NCI-H748 treated with DMSO at 0.1 percent for 48 hours (cell line): ENCODE measurements around the gene YTHDF2.
"Not testable (repeated sequence)": the region's sequence is repeated elsewhere in the genome, so short reads cannot be mapped to it uniquely, and the experiment has no call there.

ENCODE experiments used
- DNase-seq: peaks from one replicate; lab custom pipeline; 2025; lab: John Stamatoyannopoulos, UW

Gene YTHDF2

GRCh38 chr1:28736450-28737306, at the start of gene YTHDF2:
Gene YTHDF2 (plus strand): TSS chr1:28736940. CDS start chr1:28737121, 181 bp downstream.
- peak; percentile 81 for DNase-seq

- not testable (repeated sequence) for DNase-seq
Observed at GRCh38 chr1:28691627-28692026, 45.1 kb upstream of the YTHDF2 start.

- no peak for DNase-seq
Observed at GRCh38 chr1:28703629-28704028, 33.1 kb upstream of the YTHDF2 start.

- no peak for DNase-seq
Observed at GRCh38 chr1:28716336-28716735, 20.4 kb upstream of the YTHDF2 start.

- DNase-seq: no peak
Observed at GRCh38 chr1:28718166-28718565, 18.6 kb upstream of the YTHDF2 start.

GRCh38 chr1:28718586-28719331, 18.0 kb upstream of the YTHDF2 start:
- no peak for DNase-seq

- DNase-seq: no peak
Observed at GRCh38 chr1:28719332-28719619, 17.5 kb upstream of the YTHDF2 start.

GRCh38 chr1:28720376-28720775, 16.4 kb upstream of the YTHDF2 start:
- DNase-seq: no peak

GRCh38 chr1:28721927-28722326, 14.8 kb upstream of the YTHDF2 start:
- DNase-seq: not testable (repeated sequence)

GRCh38 chr1:28725365-28725764, 11.4 kb upstream of the YTHDF2 start:
- DNase-seq: not testable (repeated sequence)

- no peak for DNase-seq
Observed at GRCh38 chr1:28735961-28736449, 735 bp upstream of the YTHDF2 start.

- DNase-seq: peak; percentile 22
Observed at GRCh38 chr1:28737307-28738132, 780 bp downstream of the YTHDF2 start.

- no peak for DNase-seq
Observed at GRCh38 chr1:28740118-28740517, 3.4 kb downstream of the YTHDF2 start.

- DNase-seq: no peak
Observed at GRCh38 chr1:28744184-28744583, 7.4 kb downstream of the YTHDF2 start.

- DNase-seq: no peak
Observed at GRCh38 chr1:28745653-28746173, 9.0 kb downstream of the YTHDF2 start.

- DNase-seq: no peak
Observed at GRCh38 chr1:28750330-28750729, 13.6 kb downstream of the YTHDF2 start.

GRCh38 chr1:28750771-28751294, 14.1 kb downstream of the YTHDF2 start:
- not testable (repeated sequence) for DNase-seq

- DNase-seq: no peak
Observed at GRCh38 chr1:28751315-28752060, 14.7 kb downstream of the YTHDF2 start.

- no peak for DNase-seq
Observed at GRCh38 chr1:28755701-28756100, 19.0 kb downstream of the YTHDF2 start.

- no peak for DNase-seq
Observed at GRCh38 chr1:28756846-28757245, 20.1 kb downstream of the YTHDF2 start.

GRCh38 chr1:28758420-28758819, 21.7 kb downstream of the YTHDF2 start:
- DNase-seq: no peak
